ENCODE data around the gene P2RY14. TPM values are rescaled to one million over a fixed set of nuclear protein-coding genes. Genes with fewer than 3 reads are reported as not detected.

Gene P2RY14
- total and polyA plus RNA-seq, 10 of the 15 experiments (the other 5 are each of a cell fraction or from before 2014, with no cell fraction given), result 0.06 to 0.37 (median 0.28) TPM; not detected in 7

GRCh38 chr3:151282921-151283320 lies 4.6 kb upstream of the P2RY14 start:
- no peaks in the 10 kb centered on the region for H3K36me3 ChIP-seq (ENCODE audit: control insufficient read depth in 2 of 2, insufficient read depth in 2 of 2, low read length in 1 of 2)
- no peaks in the 10 kb centered on the region for H4K20me1 ChIP-seq (ENCODE audit: control insufficient read depth, insufficient read depth)
- ChIA-PET RAD21 (ENCODE audit: unreplicated experiment) (interaction anchor here (0.6 to 1.6 kb wide), 6 partner anchors 52 to 185 kb away, joined by 3 to 19 read pairs (median 4); no protein-coding TSS in a partner anchor), SMC1A (ENCODE audit: uncharacterized antibody, unreplicated experiment) (interaction anchor here (0.7 to 6.7 kb wide), 11 partner anchors 10 to 126 kb away, joined by 3 to 98 read pairs (median 4); no protein-coding TSS in a partner anchor), CTCF (interaction anchor here (0.8 to 9.6 kb wide), 15 partner anchors 9 to 127 kb away, joined by 3 to 182 read pairs (median 4); no protein-coding TSS in a partner anchor), POLR2A (no interaction called here)
- H3K27me3 ChIP-seq (replicated peaks in 1 of 2; ENCODE audit: control insufficient read depth in 2 of 2, insufficient read depth in 2 of 2, low read length in 1 of 2), result no peaks in the 10 kb centered on the region
- TF ChIP-seq, protein P1, sequence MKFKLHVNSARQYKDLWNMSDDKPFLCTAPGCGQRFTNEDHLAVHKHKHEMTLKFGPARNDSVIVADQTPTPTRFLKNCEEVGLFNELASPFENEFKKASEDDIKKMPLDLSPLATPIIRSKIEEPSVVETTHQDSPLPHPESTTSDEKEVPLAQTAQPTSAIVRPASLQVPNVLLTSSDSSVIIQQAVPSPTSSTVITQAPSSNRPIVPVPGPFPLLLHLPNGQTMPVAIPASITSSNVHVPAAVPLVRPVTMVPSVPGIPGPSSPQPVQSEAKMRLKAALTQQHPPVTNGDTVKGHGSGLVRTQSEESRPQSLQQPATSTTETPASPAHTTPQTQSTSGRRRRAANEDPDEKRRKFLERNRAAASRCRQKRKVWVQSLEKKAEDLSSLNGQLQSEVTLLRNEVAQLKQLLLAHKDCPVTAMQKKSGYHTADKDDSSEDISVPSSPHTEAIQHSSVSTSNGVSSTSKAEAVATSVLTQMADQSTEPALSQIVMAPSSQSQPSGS (IDR thresholded peaks at IDR 0.05; ENCODE audit: low read length), result no peak
- no peak for TF ChIP-seq SUZ12 (IDR thresholded peaks at IDR 0.05; ENCODE audit: unreplicated experiment)
- TF ChIP-seq SMC3 (IDR thresholded peaks at IDR 0.05; ENCODE audit: borderline replicate concordance, low read length), result peak; percentile 96
- no peak for TF ChIP-seq NBN (IDR thresholded peaks at IDR 0.05)
- peak; percentile 72 for TF ChIP-seq ZNF384 (IDR thresholded peaks at IDR 0.05; ENCODE audit: borderline replicate concordance, low read depth, low read length)
- TF ChIP-seq CTCF (IDR thresholded peaks at IDR 0.05 in 2 of 3, conservative IDR thresholded peaks at IDR 0.05 in 1 of 3; ENCODE audit: control insufficient read depth in 2 of 3, extremely low read depth in 1 of 3, insufficient read depth in 1 of 3, low read depth in 3 of 3, low read length in 3 of 3), result peak; percentile 49 to 67 (median 53); a peak in 5 of 6 replicates
- 0 out of 2 replicates have a peak, but pooled peaks have one; percentile 6 for TF ChIP-seq MEF2A (IDR thresholded peaks at IDR 0.05; ENCODE audit: insufficient read depth, low read depth, low read length)
- peak; percentile 90 for TF ChIP-seq RAD21 (IDR thresholded peaks at IDR 0.05; ENCODE audit: insufficient read depth, low read depth, low read length)
- TF ChIP-seq PKNOX1 (IDR thresholded peaks at IDR 0.05), result peak; percentile 23; the same call in 1 of the 2 replicates
- DNase-seq (ENCODE audit: low read depth, low spot score) (no peak), ATAC-seq (peak; percentile 77), FAIRE-seq (peak; percentile 98)
- intact Hi-C loops (cut with micrococcal nuclease; ENCODE audit: unreplicated experiment) (loop anchor here (1.0 to 5.0 kb wide), 3 partner anchors 56 to 356 kb away; no protein-coding TSS in a partner anchor), in situ Hi-C loops (cut with MboI) (no loop called here)
- no peak overlapping the region for H3K9ac ChIP-seq (ENCODE audit: control insufficient read depth, insufficient read depth, low read length)
- no peaks in the 10 kb centered on the region for H3K9me3 ChIP-seq (replicated peaks; ENCODE audit: control insufficient read depth, insufficient read depth, low read length)
- no TSS peak for BruUV-seq (replicated peaks)
- WGBS (ENCODE audit: insufficient coverage, insufficient replicate concordance, low lambda C conversion rate, missing lambda C conversion rate), result 0% methylated on average over 1 of the region's 1 CpG
- no peak overlapping the region for H3K4me2 ChIP-seq (ENCODE audit: control insufficient read depth, insufficient read depth)
- H3K4me1 ChIP-seq (ENCODE audit: control insufficient read depth, insufficient read depth, low read length), result peaks cover 6% of the 10 kb centered on the region
- H3K79me2 ChIP-seq (ENCODE audit: control insufficient read depth, insufficient read depth, low read length), result no peaks in the 10 kb centered on the region
- H3K4me3 ChIP-seq, result no peak overlapping the region
- H2AFZ ChIP-seq (ENCODE audit: control insufficient read depth, low read depth, low read length), result no peak overlapping the region
- no peak overlapping the region for H3K27ac ChIP-seq (ENCODE audit: control insufficient read depth, insufficient read depth)

All from GM12878 (cell line).